DOHH2 (cell line): ENCODE measurements around the gene CACNA1B.

Experiments
- H3F3A ChIP-seq: fragments of 200-600 bp; sonication (generic), shearing (Covaris generic); 2 replicates; pipeline ENCODE4 v1.6.0; 2016; ENCODE audit warnings: antibody characterized with exemption, mild to moderate bottlenecking; ENCODE audit not compliant: control insufficient read depth, insufficient read depth
- H3K27ac ChIP-seq: fragments of 200-600 bp; sonication (generic); 2 replicates; pipeline ENCODE4 v1.5.1; 2014; ENCODE audit warnings: low read depth, mild to moderate bottlenecking, low read length, moderate library complexity
- H3K27me3 ChIP-seq: fragments of 200-600 bp; sonication (generic); 2 replicates; pipeline ENCODE4 v1.6.1; 2014; ENCODE audit warnings: mild to moderate bottlenecking, low read length, mixed read lengths; ENCODE audit not compliant: control insufficient read depth
- H3K36me3 ChIP-seq: fragments of 200-600 bp; sonication (generic); 2 replicates; pipeline ENCODE4 v1.6.1; 2014; ENCODE audit warnings: mild to moderate bottlenecking, low read length, moderate library complexity, mixed read lengths; ENCODE audit not compliant: control insufficient read depth
- H3K4me1 ChIP-seq: fragments of 200-600 bp; sonication (generic); 2 replicates; pipeline ENCODE4 v1.6.1; 2014; ENCODE audit warnings: mild to moderate bottlenecking, low read length, mixed read lengths; ENCODE audit not compliant: control insufficient read depth
- H3K4me2 ChIP-seq: fragments of 200-600 bp; sonication (generic); 2 replicates; pipeline ENCODE4 v1.6.0; 2014; ENCODE audit warnings: mild to moderate bottlenecking, low read length, moderate library complexity
- H3K4me3 ChIP-seq: fragments of 200-600 bp; sonication (generic); 2 replicates; pipeline ENCODE4 v1.5.1; 2014; ENCODE audit warnings: mild to moderate bottlenecking, low read length, mixed read lengths
- H3K79me2 ChIP-seq: fragments of 200-600 bp; sonication (generic); 2 replicates; pipeline ENCODE4 v1.6.1; 2014; ENCODE audit warnings: mild to moderate bottlenecking, low read length, mixed read lengths; ENCODE audit not compliant: control insufficient read depth
- H3K9me2 ChIP-seq: fragments of 200-600 bp; sonication (generic); replicated peaks from 2 replicates; pipeline ENCODE4 v1.6.1; 2014; ENCODE audit warnings: mild to moderate bottlenecking, low read length, mixed read lengths; ENCODE audit not compliant: control insufficient read depth
- H3K9me3 ChIP-seq: fragments of 200-600 bp; sonication (generic); 2 replicates; pipeline ENCODE4 v1.6.1; 2014; ENCODE audit warnings: antibody characterized with exemption, low read length, mixed read lengths; ENCODE audit not compliant: control insufficient read depth, insufficient read depth
- H4K20me1 ChIP-seq: fragments of 200-600 bp; sonication (generic); 2 replicates; pipeline ENCODE4 v1.6.0; 2014; ENCODE audit warnings: low read depth, mild to moderate bottlenecking, antibody characterized with exemption, low read length, moderate library complexity; ENCODE audit not compliant: control insufficient read depth, insufficient read depth
- CTCF ChIP-seq: fragments of 200-600 bp; sonication (generic); IDR thresholded peaks from one replicate; pipeline ENCODE4 v1.5.1; 2014; ENCODE audit warnings: antibody characterized with exemption, mild to moderate bottlenecking, low read depth, low read length; ENCODE audit not compliant: poor library complexity, severe bottlenecking
- EZH2phosphoT487 ChIP-seq: fragments of 200-600 bp; sonication (generic); IDR thresholded peaks from 2 replicates; pipeline ENCODE4 v1.6.1; 2017; ENCODE audit warnings: borderline replicate concordance, mild to moderate bottlenecking, antibody characterized with exemption, low read length, moderate library complexity, mixed read lengths

The CACNA1B gene

GRCh38 chr9:137970686-137971476 is 93.3 kb downstream of the CACNA1B start:
- Histone ChIP-seq H3K36me3 (no peaks in the 10 kb centered on the region), H3K27me3 (no peaks in the 10 kb centered on the region), H3K4me3 (no peak overlapping the region), H3K4me1 (no peaks in the 10 kb centered on the region), H3K27ac (no peak overlapping the region), H3K9me3 (no peaks in the 10 kb centered on the region), H3F3A (no peaks in the 10 kb centered on the region), H3K9me2 (no peaks in the 10 kb centered on the region), H3K4me2 (no peak overlapping the region), H3K79me2 (no peaks in the 10 kb centered on the region), H4K20me1 (no peaks in the 10 kb centered on the region)
- TF ChIP-seq EZH2phosphoT487 (no peak), CTCF (no peak)

- no peaks in the 10 kb centered on the region for H3K36me3 ChIP-seq
These were observed 94.0 kb downstream of the CACNA1B start for GRCh38 chr9:137971477-137972138.

GRCh38 chr9:137972355-137972987 is 94.9 kb downstream of the CACNA1B start:
- H3K79me2 ChIP-seq, result no peaks in the 10 kb centered on the region
- no peaks in the 10 kb centered on the region for H3K4me1 ChIP-seq
- H3K9me3 ChIP-seq, result no peaks in the 10 kb centered on the region
- no peaks in the 10 kb centered on the region for H4K20me1 ChIP-seq
- no peak overlapping the region for H3K4me3 ChIP-seq
- no peak overlapping the region for H3K4me2 ChIP-seq
- no peaks in the 10 kb centered on the region for H3F3A ChIP-seq
- no peaks in the 10 kb centered on the region for H3K36me3 ChIP-seq
- no peak for TF ChIP-seq CTCF
- TF ChIP-seq EZH2phosphoT487, result no peak
- H3K27ac ChIP-seq, result no peak overlapping the region
- no peaks in the 10 kb centered on the region for H3K9me2 ChIP-seq
- H3K27me3 ChIP-seq, result no peaks in the 10 kb centered on the region

More at GRCh38 chr9:137971477-137972138, 94.0 kb downstream of the CACNA1B start:
- no peaks in the 10 kb centered on the region for H3K79me2 ChIP-seq
- no peaks in the 10 kb centered on the region for H3K27me3 ChIP-seq
- H3F3A ChIP-seq, result no peaks in the 10 kb centered on the region
- no peaks in the 10 kb centered on the region for H3K4me1 ChIP-seq
- no peak overlapping the region for H3K27ac ChIP-seq
- H4K20me1 ChIP-seq, result no peaks in the 10 kb centered on the region
- no peak overlapping the region for H3K4me2 ChIP-seq
- TF ChIP-seq EZH2phosphoT487 (no peak), CTCF (no peak)
- H3K4me3 ChIP-seq, result no peak overlapping the region
- no peaks in the 10 kb centered on the region for H3K9me3 ChIP-seq
- H3K9me2 ChIP-seq, result no peaks in the 10 kb centered on the region
